CD4-positive, alpha-beta T cell (primary cell): ENCODE results near the gene NKRF. TPM values are rescaled to one million over a fixed set of nuclear protein-coding genes. Genes with fewer than 3 reads are reported as not detected.
A peak's percentile ranks its signal among the peaks of the same experiment; 100 is the strongest.

Source experiments
- ATAC-seq: fragments of 200-7000 bp; cut with Tn5 transposase; one replicate; pipeline ENCODE4 v1.10.0; 2022; ENCODE audit warnings: mild to moderate bottlenecking; ENCODE audit not compliant: poor library complexity
- CTCF ChIA-PET: fragments of 350-600 bp; sonication (Branson Sonifier 250); formaldehyde crosslinking; loops from one replicate; lab custom pipeline; 2021; ENCODE audit warnings: antibody characterized with exemption, inconsistent platforms; lab: Charles Lee
- POLR2A ChIA-PET: fragments of 350-600 bp; sonication (Branson Sonifier 250); formaldehyde crosslinking; loops from one replicate; lab custom pipeline; 2021; ENCODE audit warnings: antibody characterized with exemption, inconsistent platforms; lab: Charles Lee
- DNase-seq, 14 experiments: peaks; one replicate each; pipeline ENCODE4 v3.0.0-alpha.2; 2013 to 2020; ENCODE audit warnings: mixed read lengths in 2 of 14
- H3K27ac ChIP-seq, 2 donors: one replicate each; pipeline versions ENCODE4 v1.5.1 to v1.7.0; 2013; ENCODE audit warnings: low read length in 2 of 2, low read depth in 1 of 2, mild to moderate bottlenecking in 1 of 2
- H3K27me3 ChIP-seq, 2 experiments: 1 replicate in 1 of 2; 2 replicates in 1 of 2; pipeline versions ENCODE4 v1.6.1 to v1.7.0; 2013; ENCODE audit warnings: low read length in 2 of 2, control low read depth in 1 of 2, mild to moderate bottlenecking in 1 of 2, moderate library complexity in 1 of 2; ENCODE audit not compliant: insufficient read depth in 2 of 2, control insufficient read depth in 1 of 2
- H3K36me3 ChIP-seq: one replicate; pipeline ENCODE4 v1.6.1; 2013; ENCODE audit warnings: low read length, control low read depth; ENCODE audit not compliant: insufficient read depth
- H3K4me1 ChIP-seq: one replicate; pipeline ENCODE4 v1.6.1; 2013; ENCODE audit warnings: low read length, control low read depth; ENCODE audit not compliant: insufficient read depth
- H3K4me3 ChIP-seq: one replicate; pipeline ENCODE4 v1.5.1; 2013; ENCODE audit warnings: mild to moderate bottlenecking, low read length, moderate library complexity
- H3K9me3 ChIP-seq, 2 experiments: 1 replicate in 1 of 2; 2 replicates in 1 of 2; pipeline versions ENCODE4 v1.6.1 to v1.7.0; 2013; ENCODE audit warnings: low read length in 2 of 2, mild to moderate bottlenecking in 2 of 2, control low read depth in 1 of 2, moderate library complexity in 1 of 2; ENCODE audit not compliant: control insufficient read depth in 1 of 2, insufficient read depth in 1 of 2
- H3K27ac Mint-ChIP-seq: one replicate; pipeline ENCODE4 v1.8.0; 2020; ENCODE audit warnings: mixed read lengths
- H3K27me3 Mint-ChIP-seq: one replicate; pipeline ENCODE4 v1.8.0; 2021; ENCODE audit warnings: mixed read lengths
- H3K36me3 Mint-ChIP-seq: one replicate; pipeline ENCODE4 v1.8.0; 2021; ENCODE audit warnings: low read depth, mixed read lengths
- H3K4me1 Mint-ChIP-seq: one replicate; pipeline ENCODE4 v1.8.0; 2021; ENCODE audit warnings: low read depth, mixed read lengths
- H3K4me3 Mint-ChIP-seq: one replicate; pipeline ENCODE4 v1.8.0; 2020; ENCODE audit warnings: mild to moderate bottlenecking, mixed read lengths
- H3K9me3 Mint-ChIP-seq: one replicate; pipeline ENCODE4 v1.8.0; 2020; ENCODE audit warnings: mixed read lengths
- CTCF ChIP-seq: fragments of 200-600 bp; IDR thresholded peaks from one replicate; pipeline ENCODE4 v1.8.0; 2022; ENCODE audit warnings: antibody characterized with exemption, mild to moderate bottlenecking
- intact Hi-C, 2 experiments: fragments of 100-400 bp; cut with DNase I in 1 of 2; cut with micrococcal nuclease in 1 of 2; formaldehyde crosslinking; loops; one replicate each; pipeline versions ENCODE4 v1.15.1 to v1.9.0; 2023 to 2025; cut with DNase I, micrococcal nuclease
- total RNA-seq, 174 experiments: library from RNA in 2 of 174; stranded (reverse) in 2 of 174; gene quantifications; one replicate each; pipeline ENCODE4 v1.2.3 and lab custom pipeline; 2021 to 2026

The NKRF gene
- total RNA-seq, 2 experiments from 2014 or later: 16.4 to 16.5 TPM

GRCh38 chrX:119565107-119565663, 41.0 kb downstream of the NKRF start, which contains the start of gene STEEP1:
Gene STEEP1, minus strand, starts transcription at chrX:119565409. Its CDS starts 54 bp downstream, at chrX:119565355.
- POLR2A ChIA-PET: interaction anchor here (0.5 to 2.4 kb wide), 2 partner anchors 9 to 30 kb away, joined by 5 to 23 read pairs; partner anchors contain the start of gene UBE2A
- Mint-ChIP-seq H3K36me3 (peaks cover 16% of the 10 kb centered on the region), H3K9me3 (no peaks in the 10 kb centered on the region), H3K27me3 (no peaks in the 10 kb centered on the region), H3K4me3 (peak within 1 kb of the TSS; percentile 97), H3K4me1 (peaks cover 24% of the 10 kb centered on the region), H3K27ac (peak within 1 kb of the TSS; percentile 94)
- H3K4me3 ChIP-seq: peak within 1 kb of the TSS; percentile 75
- no peak for TF ChIP-seq CTCF
- H3K27me3 ChIP-seq: no peaks in the 10 kb centered on the region
- CTCF ChIA-PET: interaction anchor here (1.3 to 1.6 kb wide), 2 partner anchors 8 to 10 kb away, joined by 3 read pairs; no protein-coding TSS in a partner anchor
- H3K27ac ChIP-seq: peak within 1 kb of the TSS; percentile 4 to 52
- intact Hi-C loops: loop anchor here (1.0 to 5.0 kb wide), 2 partner anchors 9 to 98 kb away; partner anchors contain the start of genes SLC25A5 (in 1 of the 2) and UBE2A (in 1 of the 2)
- no peaks in the 10 kb centered on the region for H3K9me3 ChIP-seq
- DNase-seq (peak; percentile 67 to 93 (median 82)), ATAC-seq (peak; percentile 96)
- peaks cover 5% of the 10 kb centered on the region for H3K36me3 ChIP-seq
- H3K4me1 ChIP-seq: peaks cover 9% of the 10 kb centered on the region

- peaks cover 25% of the 10 kb centered on the region for H3K4me1 Mint-ChIP-seq
- peaks cover 14% of the 10 kb centered on the region for H3K36me3 ChIP-seq
- no peaks in the 10 kb centered on the region for H3K9me3 ChIP-seq
- no peak for ATAC-seq
- ChIA-PET POLR2A (no interaction called here), CTCF (no interaction called here)
- no peak overlapping the region for H3K4me3 ChIP-seq
- intact Hi-C loops: no loop called here
- no peak for TF ChIP-seq CTCF
- H3K4me3 Mint-ChIP-seq: no peak overlapping the region
- H3K27ac Mint-ChIP-seq: no peak overlapping the region
- H3K9me3 Mint-ChIP-seq: no peaks in the 10 kb centered on the region
- no peak overlapping the region for H3K27ac ChIP-seq
- no peaks in the 10 kb centered on the region for H3K4me1 ChIP-seq
- H3K27me3 Mint-ChIP-seq: no peaks in the 10 kb centered on the region
- H3K36me3 Mint-ChIP-seq: peaks cover 37% of the 10 kb centered on the region
- H3K27me3 ChIP-seq: no peaks in the 10 kb centered on the region
- DNase-seq: no peak
Observed at GRCh38 chrX:119552508-119552907, 53.7 kb downstream of the NKRF start.

GRCh38 chrX:119549327-119550016, 56.8 kb downstream of the NKRF start:
- POLR2A ChIA-PET: no interaction called here
- intact Hi-C loops: no loop called here
- Mint-ChIP-seq H3K27ac (no peak overlapping the region), H3K4me1 (peaks cover 15% of the 10 kb centered on the region), H3K4me3 (no peak overlapping the region), H3K9me3 (no peaks in the 10 kb centered on the region), H3K36me3 (peaks cover 17% of the 10 kb centered on the region), H3K27me3 (no peaks in the 10 kb centered on the region)
- H3K36me3 ChIP-seq: peaks cover 4% of the 10 kb centered on the region
- no peak for TF ChIP-seq CTCF
- H3K4me3 ChIP-seq: no peak overlapping the region
- no peaks in the 10 kb centered on the region for H3K27me3 ChIP-seq
- no peaks in the 10 kb centered on the region for H3K4me1 ChIP-seq
- CTCF ChIA-PET: no interaction called here
- ATAC-seq (no peak), DNase-seq (no peak)
- no peaks in the 10 kb centered on the region for H3K9me3 ChIP-seq
- no peak overlapping the region for H3K27ac ChIP-seq
